ENCODE data around the gene MN1. TPM values are rescaled to one million over a fixed set of nuclear protein-coding genes. Genes with fewer than 3 reads are reported as not detected.

The MN1 gene
- total and polyA plus RNA-seq, 2 donors (not counting 1 experiment from before 2014, with no cell fraction given): 0.02 to 0.12 TPM

GRCh38 chr22:27768027-27768653, 33.4 kb downstream of the MN1 start:
- Histone ChIP-seq H3K9ac (ENCODE audit: low read length) (no peak overlapping the region), H3K4me3 (ENCODE audit: control extremely low read depth in 1 of 5, extremely low read depth in 1 of 5, insufficient read depth in 1 of 5, low read depth in 2 of 5, low read length in 4 of 5) (no peak overlapping the region), H2AFZ (ENCODE audit: insufficient read depth, low read depth, low read length, poor library complexity, severe bottlenecking) (no peak overlapping the region), H3K4me1 (ENCODE audit: control insufficient read depth in 2 of 2, insufficient read depth in 2 of 2, low read length in 2 of 2) (no peaks in the 10 kb centered on the region), H3K4me2 (replicated peaks; ENCODE audit: low read depth, low read length, poor library complexity, severe bottlenecking) (no peak overlapping the region), H3K27ac (ENCODE audit: low read length in 2 of 2) (no peak overlapping the region), H3K79me2 (ENCODE audit: control insufficient read depth, insufficient read depth, low read length) (no peaks in the 10 kb centered on the region), H3K36me3 (replicated peaks in 1 of 2; ENCODE audit: control extremely low read depth in 1 of 2, control insufficient read depth in 1 of 2, extremely low read depth in 1 of 2, insufficient read depth in 2 of 2, low read length in 1 of 2) (no peaks in the 10 kb centered on the region), H4K20me1 (ENCODE audit: control insufficient read depth, insufficient read depth, low read length, poor library complexity, severe bottlenecking) (no peaks in the 10 kb centered on the region), H3K27me3 (replicated peaks in 1 of 4; ENCODE audit: control extremely low read depth in 1 of 4, control insufficient read depth in 3 of 4, insufficient read depth in 4 of 4, low read length in 3 of 4) (no peaks in the 10 kb centered on the region), H3K9me3 (ENCODE audit: control extremely low read depth in 1 of 3, control insufficient read depth in 2 of 3, insufficient read depth in 1 of 3, low read length in 2 of 3) (no peaks in the 10 kb centered on the region)
- Mint-ChIP-seq H3K27ac (no peak overlapping the region), H3K27me3 (peaks cover 3% of the 10 kb centered on the region), H3K4me1 (no peaks in the 10 kb centered on the region), H3K9me3 (ENCODE audit: insufficient read depth) (no peaks in the 10 kb centered on the region), H3K4me3 (no peak overlapping the region)
- ChIA-PET POLR2A (interaction anchor here (0.7 kb wide), 1 partner anchor 8 kb away, joined by 3 read pairs; no protein-coding TSS in a partner anchor), CTCF (no interaction called here)
- ATAC-seq (ENCODE audit: low read depth) (peak; percentile 10), DNase-seq (no peak)
- TF ChIP-seq EZH2 (IDR thresholded peaks at IDR 0.05; ENCODE audit: borderline replicate concordance, insufficient read depth, low read depth, low read length, poor library complexity, severe bottlenecking): no peak
- no peak for TF ChIP-seq CTCF (IDR thresholded peaks at IDR 0.05)
- intact Hi-C loops (cut with micrococcal nuclease): no loop called here
- WGBS (ENCODE audit: insufficient coverage): 100% methylated on average over 1 of the region's 2 CpGs

GRCh38 chr22:27766679-27767078, 34.9 kb downstream of the MN1 start:
- no peaks in the 10 kb centered on the region for H3K9me3 Mint-ChIP-seq (ENCODE audit: insufficient read depth)
- ATAC-seq (ENCODE audit: low read depth) (no peak), DNase-seq (no peak)
- CTCF ChIA-PET: no interaction called here
- Histone ChIP-seq H3K79me2 (ENCODE audit: control insufficient read depth, insufficient read depth, low read length) (no peaks in the 10 kb centered on the region), H3K4me3 (ENCODE audit: control extremely low read depth in 1 of 5, extremely low read depth in 1 of 5, insufficient read depth in 1 of 5, low read depth in 2 of 5, low read length in 4 of 5) (no peak overlapping the region), H3K27ac (ENCODE audit: low read length in 2 of 2) (no peak overlapping the region), H3K4me1 (ENCODE audit: control insufficient read depth in 2 of 2, insufficient read depth in 2 of 2, low read length in 2 of 2) (no peaks in the 10 kb centered on the region), H3K36me3 (replicated peaks in 1 of 2; ENCODE audit: control extremely low read depth in 1 of 2, control insufficient read depth in 1 of 2, extremely low read depth in 1 of 2, insufficient read depth in 2 of 2, low read length in 1 of 2) (no peaks in the 10 kb centered on the region), H3K9me3 (ENCODE audit: control extremely low read depth in 1 of 3, control insufficient read depth in 2 of 3, insufficient read depth in 1 of 3, low read length in 2 of 3) (no peaks in the 10 kb centered on the region), H3K9ac (ENCODE audit: low read length) (no peak overlapping the region), H4K20me1 (ENCODE audit: control insufficient read depth, insufficient read depth, low read length, poor library complexity, severe bottlenecking) (no peaks in the 10 kb centered on the region), H3K27me3 (replicated peaks in 1 of 4; ENCODE audit: control extremely low read depth in 1 of 4, control insufficient read depth in 3 of 4, insufficient read depth in 4 of 4, low read length in 3 of 4) (no peaks in the 10 kb centered on the region), H3K4me2 (replicated peaks; ENCODE audit: low read depth, low read length, poor library complexity, severe bottlenecking) (no peak overlapping the region), H2AFZ (ENCODE audit: insufficient read depth, low read depth, low read length, poor library complexity, severe bottlenecking) (no peak overlapping the region)
- intact Hi-C loops (cut with micrococcal nuclease): no loop called here
- H3K4me3 Mint-ChIP-seq: no peak overlapping the region
- peaks cover 3% of the 10 kb centered on the region for H3K27me3 Mint-ChIP-seq
- H3K4me1 Mint-ChIP-seq: no peaks in the 10 kb centered on the region
- no peak overlapping the region for H3K27ac Mint-ChIP-seq
- POLR2A ChIA-PET: no interaction called here
- TF ChIP-seq CTCF (IDR thresholded peaks at IDR 0.05): no peak
- TF ChIP-seq EZH2 (IDR thresholded peaks at IDR 0.05; ENCODE audit: borderline replicate concordance, insufficient read depth, low read depth, low read length, poor library complexity, severe bottlenecking): no peak
- 91% methylated on average over 3 of the region's 3 CpGs for WGBS (ENCODE audit: insufficient coverage)
